HG03139 (cell line): ENCODE data around the gene RNU6-9.
"Not testable (repeated sequence)": the region's sequence is repeated elsewhere in the genome, so short reads cannot be mapped to it uniquely, and the experiment has no call there.

Source experiments
- ATAC-seq: cut with Tn5 transposase; IDR thresholded peaks from one replicate; pipeline ENCODE4 v1.9.1; 2021; ENCODE audit not compliant: unreplicated experiment

RNU6-9 gene

GRCh38 chr19:877992-878660 lies 15.2 kb upstream of the RNU6-9 start:
- ATAC-seq: not testable (repeated sequence)

GRCh38 chr19:878751-879561 lies 14.3 kb upstream of the RNU6-9 start:
- not testable (repeated sequence) for ATAC-seq

DNA sequence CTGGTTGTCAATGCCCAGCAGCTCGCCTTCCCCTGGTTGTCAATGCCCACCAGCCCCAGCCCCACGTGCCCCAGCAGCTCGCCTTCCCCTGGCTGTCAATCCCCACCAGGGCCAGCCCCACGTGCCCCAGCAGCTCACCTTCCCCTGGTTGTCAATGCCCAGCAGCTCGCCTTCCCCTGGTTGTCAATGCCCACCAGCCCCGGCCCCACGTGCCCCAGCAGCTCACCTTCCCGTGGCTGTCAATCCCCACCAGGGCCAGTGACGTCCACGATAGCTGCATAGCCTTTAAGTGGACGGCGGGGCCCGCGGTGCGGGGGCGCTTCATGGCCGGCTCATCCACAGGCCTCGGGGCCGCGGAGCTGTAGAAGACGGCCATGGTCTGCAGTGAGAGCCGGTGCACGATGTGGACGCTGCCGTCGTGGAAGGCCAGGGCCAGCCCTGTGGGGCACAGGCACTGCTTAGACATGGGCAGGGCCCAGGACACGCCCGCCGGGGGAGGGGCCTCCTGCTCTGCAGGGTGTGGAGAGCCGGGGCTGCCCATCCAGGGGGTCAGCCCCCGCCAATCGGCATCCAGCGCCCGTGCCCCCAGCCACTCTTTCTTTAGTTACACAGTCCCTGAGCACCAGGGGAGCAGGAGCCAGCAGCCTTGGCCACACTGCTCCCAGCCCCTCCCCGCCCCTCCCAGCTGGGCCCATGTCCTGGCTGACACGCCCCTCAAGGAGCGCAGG lies 13.4 kb upstream of the RNU6-9 start:
- no peak for ATAC-seq

DNA sequence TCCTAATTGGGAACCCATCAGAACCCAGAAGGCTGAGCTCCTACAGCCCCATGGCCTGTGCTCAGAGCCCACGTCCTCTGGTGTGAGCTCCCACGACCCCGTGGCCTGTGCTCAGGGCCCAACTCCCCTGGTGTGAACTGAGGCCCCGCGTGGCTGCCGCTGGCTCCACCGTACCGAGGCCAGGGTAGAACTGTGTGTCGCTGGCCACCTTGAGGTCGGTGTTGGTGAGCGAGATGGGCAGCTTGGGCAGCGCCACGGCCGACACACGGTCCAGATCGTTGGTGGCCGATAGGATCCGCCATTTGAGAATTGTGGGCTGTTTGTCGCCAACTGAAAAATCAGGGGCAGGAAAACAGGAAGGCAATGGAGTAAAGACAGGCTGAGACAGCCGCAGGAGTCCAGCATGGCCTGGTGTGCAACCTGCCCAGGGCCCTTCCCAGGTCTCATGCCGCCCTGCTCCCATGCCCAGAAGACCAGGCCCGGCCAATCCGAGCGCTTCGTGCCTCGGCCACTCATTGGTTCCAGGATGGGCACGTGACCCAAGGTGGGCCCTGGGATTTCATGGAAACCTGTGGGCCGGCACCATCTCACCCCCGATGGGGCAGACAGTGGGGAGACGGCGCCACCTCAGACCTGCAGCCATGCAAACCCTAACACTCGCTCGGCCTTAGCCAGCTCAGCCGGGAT lies 11.8 kb upstream of the RNU6-9 start:
- no peak for ATAC-seq

DNA sequence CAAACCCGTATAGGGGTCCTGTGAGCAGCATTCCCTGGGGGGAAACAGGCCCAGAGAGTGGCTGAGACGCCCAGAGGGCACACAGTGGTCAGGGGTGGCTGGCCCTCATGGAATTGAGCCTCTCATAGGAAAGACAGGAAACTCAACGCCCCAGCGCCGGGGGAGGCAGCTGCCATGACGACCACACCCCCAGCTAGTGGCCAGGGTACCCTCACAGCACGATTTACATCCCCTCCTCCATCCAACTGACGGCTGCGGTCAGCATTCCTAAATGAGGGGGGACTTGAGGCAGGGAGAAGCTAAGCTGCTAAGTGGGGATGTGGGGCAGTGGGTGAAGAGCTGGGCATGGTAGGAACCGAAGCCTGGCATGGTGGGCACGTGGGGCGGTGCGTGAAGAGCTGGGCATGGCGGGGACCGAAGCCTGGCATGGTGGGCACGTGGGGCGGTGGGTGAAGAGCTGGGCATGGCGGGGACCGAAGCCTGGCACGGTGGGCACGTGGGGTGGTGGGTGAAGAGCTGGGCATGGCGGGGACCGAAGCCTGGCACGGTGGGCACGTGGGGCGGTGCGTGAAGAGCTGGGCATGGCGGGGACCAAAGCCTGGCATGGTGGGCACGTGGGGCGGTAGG lies 10.3 kb upstream of the RNU6-9 start:
- ATAC-seq: no peak

DNA sequence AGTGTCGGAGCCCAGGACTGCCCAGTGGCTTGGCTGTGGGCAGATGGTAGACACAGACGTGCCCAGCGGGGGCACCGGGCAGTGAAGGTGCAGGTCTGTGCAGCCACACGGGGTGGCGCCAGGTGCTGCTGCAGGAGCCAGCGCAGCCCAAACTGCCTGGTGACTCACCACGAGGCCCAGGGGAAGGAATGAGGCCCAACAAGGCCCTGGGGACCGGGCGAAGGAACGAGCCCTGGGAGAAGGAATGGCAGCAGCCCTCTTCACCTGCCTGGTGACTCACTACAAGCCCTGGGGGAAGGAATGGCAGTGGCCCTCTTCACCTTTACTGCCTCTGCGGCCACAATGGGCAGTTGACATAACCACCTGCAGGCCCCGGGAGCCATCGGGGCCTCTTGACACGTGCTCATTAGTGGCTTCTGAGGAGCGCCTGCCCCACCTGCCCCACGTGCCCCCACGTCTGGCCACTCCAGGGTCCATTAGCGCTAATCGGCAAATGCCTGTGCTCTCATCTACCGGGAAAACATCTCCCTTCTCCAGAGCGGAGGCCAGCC lies 9.5 kb upstream of the RNU6-9 start:
- ATAC-seq: no peak

DNA sequence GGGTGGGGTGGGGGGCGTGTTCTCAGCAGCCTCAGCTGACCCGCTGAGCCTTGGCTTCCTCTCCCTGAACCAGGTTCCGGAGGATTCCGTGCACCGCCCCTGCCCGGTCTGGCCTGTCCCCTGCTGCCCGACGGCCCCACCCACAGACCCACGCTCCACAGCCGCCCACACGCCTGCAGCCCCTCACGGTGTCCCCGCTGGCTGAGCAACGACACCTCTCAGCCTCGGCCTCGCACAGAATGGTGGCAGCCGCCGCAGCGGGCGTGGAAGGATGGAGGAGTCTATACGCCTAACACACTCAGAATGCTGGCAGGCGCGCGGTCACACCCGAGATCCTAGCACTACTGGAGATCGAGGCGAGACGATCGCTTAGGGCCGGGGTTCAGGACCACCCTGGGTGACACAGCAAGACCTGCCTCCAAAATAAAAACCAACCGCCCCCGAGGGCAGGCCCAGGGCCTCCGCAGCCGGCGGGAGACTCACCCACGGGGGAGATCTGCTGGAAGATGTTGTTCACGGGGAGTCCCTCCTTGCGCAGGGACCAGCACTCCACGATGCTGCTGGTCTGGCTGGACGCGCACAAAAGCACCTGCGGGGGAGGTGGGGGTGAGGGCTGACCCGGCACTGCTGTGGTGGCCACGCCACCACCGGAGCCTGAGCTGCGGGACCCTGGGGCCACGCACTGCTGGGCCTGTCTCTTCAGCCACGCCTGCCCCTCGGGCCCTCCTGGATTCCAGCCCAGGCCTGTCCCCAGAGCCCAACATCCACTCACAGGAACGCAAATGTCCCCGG lies 8.7 kb upstream of the RNU6-9 start:
- no peak for ATAC-seq

DNA sequence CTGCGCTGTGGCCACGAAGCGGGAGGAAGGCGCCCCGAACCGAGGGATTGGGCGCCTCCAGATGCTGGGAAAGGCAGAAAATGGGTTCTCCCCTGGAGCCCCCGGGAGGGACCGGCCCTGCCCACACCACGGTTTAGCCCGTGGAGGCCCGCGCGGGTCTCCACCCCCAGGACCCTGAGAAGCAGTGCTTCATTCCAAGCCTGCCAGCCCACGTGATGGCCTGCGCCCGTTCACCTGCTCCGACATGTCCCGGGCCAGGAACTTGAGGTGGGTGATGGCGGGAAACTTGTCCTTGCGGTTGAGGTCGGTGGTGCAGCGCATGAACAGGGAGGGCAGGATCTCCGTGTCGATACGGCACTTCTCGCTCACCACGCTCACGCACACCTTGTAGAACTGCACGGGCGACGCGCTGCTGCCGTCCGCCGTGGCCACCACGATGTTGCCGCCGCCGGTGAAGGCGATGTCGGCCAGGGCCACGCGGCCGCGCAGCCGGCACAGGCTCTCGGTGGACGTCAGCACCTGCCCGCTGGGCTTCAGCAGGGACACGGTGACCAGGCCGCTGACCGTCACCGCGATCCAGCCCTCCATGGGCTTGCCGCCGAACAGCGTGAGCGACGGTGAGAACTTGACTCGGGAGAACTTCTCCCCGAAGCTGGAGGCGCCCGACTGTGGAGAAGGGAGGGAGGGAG lies 7.6 kb upstream of the RNU6-9 start:
- no peak for ATAC-seq

GRCh38 chr19:887072-887471 lies 6.2 kb upstream of the RNU6-9 start:
- no peak for ATAC-seq

DNA sequence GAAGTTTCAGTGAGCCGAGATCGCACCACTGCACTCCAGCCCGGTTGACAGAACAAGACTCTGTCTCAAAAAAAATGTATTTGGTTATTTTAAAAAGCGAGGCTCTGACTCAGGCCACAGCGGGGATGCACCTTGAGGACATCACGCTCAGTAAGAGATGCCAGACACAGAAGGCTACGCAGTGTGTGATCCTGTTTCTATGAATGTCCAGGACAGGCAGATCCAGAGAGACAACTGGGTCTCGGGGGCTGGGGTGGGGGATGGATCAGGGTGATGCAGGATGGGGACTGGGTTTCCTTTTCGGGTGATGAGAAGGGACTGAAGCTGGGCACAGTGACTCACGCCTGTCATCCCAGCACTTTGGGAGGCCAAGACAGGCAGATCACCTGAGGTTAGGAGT lies 5.7 kb upstream of the RNU6-9 start:
- ATAC-seq: no peak

DNA sequence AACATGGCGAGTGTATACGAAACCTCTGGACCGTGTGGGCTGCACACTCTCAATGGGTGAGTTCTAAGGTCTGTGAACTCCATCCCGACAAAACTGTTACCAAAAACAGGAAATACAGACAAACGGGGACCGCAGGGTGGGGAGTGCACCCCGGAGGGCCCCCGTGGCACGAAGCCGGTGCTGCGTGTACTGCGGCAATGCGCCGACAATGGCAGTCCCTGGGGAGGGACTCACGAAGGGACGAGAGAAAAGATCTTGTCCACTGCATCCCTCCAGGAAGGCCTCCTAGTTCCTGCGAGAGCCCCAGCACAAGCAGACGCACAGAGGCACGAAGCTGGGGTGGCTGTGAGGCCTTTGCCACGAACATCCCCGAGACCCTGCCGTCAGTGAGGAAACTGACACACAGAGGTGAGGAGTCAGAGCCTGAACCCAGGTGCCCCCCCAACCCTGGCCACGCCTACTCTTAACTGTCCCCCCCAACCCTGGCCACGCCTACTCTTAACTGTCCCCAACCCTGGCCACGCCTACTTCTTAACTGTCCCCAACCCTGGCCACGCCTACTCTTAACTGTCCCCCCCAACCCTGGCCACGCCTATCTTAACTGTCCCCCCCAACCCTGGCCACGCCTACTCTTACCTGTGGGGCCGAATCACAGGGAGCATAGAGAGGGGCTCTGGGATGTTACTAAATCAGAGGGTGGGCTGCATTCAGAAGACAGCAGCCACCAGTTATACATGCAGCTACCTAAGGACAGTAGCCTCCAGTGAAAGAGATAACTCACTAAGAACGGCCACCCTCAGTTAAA lies 4.5 kb upstream of the RNU6-9 start:
- no peak for ATAC-seq

DNA sequence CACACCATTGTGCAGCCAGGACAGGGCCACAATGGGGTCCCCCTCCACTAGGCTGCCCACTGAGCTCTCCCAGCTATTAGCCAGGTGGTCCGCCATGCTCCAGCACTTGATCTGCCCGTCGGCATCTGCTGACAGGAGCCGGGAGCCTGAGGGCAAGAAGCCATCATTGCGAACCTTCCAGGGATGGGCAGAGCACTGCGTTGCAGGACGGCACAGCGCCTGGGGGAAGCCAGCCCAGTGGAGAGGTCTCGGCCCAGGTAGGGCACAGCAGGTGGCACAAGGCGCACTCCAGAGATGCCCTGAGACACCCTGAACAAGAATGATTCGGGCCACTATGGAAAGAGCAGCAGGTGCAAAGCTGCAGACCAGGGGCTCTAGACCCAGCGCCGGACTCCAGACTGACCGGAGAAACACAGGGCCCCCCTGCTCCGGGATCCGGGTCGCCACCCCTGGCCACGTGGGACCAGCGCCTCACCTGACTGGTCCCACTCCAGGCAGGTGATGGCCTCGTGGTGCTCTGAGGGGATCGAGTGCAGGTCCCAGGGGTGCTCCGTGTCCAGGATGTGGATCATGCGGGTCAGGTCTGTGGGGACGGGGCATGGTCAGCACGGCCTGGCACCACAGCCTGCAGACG lies 3.5 kb upstream of the RNU6-9 start:
- ATAC-seq: no peak

GRCh38 chr19:890831-891230 lies 2.5 kb upstream of the RNU6-9 start:
- ATAC-seq: no peak

DNA sequence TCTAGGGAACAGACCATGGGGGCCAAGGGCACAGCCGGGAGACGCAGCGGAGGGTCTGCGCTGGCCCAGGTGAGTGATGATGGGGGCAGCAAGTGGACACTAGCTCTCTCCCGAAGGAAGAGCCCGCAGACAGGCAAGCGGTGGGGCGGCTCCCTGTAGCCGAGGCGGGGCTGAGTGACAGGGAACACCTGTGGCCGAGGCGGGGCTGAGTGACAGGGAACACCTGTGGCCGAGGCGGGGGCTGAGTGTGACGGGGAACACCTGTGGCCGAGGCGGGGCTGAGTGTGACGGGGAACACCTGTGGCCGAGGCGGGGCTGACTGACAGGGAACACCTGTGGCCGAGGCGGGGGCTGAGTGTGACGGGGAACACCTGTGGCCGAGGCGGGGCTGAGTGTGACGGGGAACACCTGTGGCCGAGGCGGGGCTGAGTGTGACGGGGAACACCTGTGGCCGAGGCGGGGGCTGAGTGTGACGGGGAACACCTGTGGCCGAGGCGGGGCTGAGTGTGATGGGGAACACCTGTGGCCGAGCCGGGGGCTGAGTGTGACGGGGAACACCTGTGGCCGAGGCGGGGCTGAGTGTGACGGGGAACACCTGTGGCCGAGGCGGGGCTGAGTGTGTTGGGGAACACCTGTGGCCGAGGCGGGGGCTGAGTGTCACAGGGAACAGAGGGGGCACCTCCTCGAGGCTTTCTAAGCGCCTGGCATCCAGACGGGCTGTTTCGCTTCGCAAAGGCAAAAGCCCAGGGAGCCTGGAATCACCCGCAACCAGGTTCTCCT lies 1.7 kb upstream of the RNU6-9 start:
- ATAC-seq: not testable (repeated sequence)

DNA sequence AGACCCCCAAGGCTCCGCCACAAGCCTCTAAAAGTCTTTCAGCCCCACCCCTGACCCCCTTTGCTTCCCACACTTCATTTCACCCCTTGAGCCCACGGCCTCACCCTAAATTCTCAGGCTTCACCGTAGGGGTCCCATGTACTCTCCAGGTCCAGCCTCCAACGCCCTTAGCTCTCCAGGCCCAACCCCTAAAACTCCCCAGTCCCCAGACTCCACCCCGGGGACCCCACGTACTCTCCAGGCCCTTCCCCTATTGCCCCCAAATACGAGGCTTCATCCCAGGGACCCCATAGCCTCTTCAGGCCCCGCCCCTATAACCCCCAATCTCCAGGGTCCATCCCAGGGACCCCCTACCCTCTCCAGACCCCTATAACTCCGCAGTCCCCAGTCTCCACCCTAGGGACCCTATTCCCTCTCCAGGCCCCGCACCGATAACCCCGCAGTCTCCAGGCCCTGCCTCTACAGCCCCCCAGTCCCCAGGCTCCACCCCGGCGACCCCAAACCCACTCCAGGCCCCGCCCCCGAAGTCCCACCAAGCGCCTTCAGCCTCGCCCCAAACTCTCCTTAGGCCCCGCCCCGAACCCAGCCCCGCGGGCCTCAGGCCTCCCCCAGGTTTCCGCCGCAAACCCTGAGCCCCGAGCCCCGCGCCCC lies 916 bp upstream of the RNU6-9 start:
- no peak for ATAC-seq

- no peak for ATAC-seq
Observed at GRCh38 chr19:896434-896833, 3.1 kb downstream of the RNU6-9 start.

- no peak for ATAC-seq
Observed at GRCh38 chr19:896999-897398, 3.7 kb downstream of the RNU6-9 start.
